A673 (cell line): ENCODE measurements around the gene CRLF1. TPM values are rescaled to one million over a fixed set of nuclear protein-coding genes. Genes with fewer than 3 reads are reported as not detected.

Source experiments
- BruUV-seq: library from RNA; stranded (reverse); fragments of 400-500 nt; replicated peaks from 2 replicates; lab custom pipeline; 2021; lab: Mats Ljungman, UMichigan
- CTCF ChIA-PET: fragments of 300-600 bp; sonication (Branson Sonifier 250); formaldehyde crosslinking; loops from one replicate; lab custom pipeline; 2022; ENCODE audit warnings: antibody characterized with exemption; lab: Charles Lee
- POLR2A ChIA-PET: fragments of 300-600 bp; sonication (Branson Sonifier 250); formaldehyde crosslinking; loops from one replicate; lab custom pipeline; 2022; ENCODE audit warnings: antibody characterized with exemption; ENCODE audit not compliant: low non-redundant PET; lab: Charles Lee
- DNase-seq: peaks from one replicate; pipeline ENCODE4 v3.0.0-alpha.2; 2015; ENCODE audit warnings: low spot score
- H3K27ac ChIP-seq: fragments of 200-600 bp; sonication (generic); 2 replicates; pipeline ENCODE4 v1.5.1; 2016; ENCODE audit warnings: mixed run types, low read depth, mild to moderate bottlenecking, mixed read lengths, antibody characterized with exemption, low read length; ENCODE audit not compliant: poor library complexity, severe bottlenecking
- H3K27me3 ChIP-seq: fragments of 200-600 bp; sonication (generic); replicated peaks from 2 replicates; pipeline ENCODE4 v1.6.1; 2017; ENCODE audit warnings: mixed run types, low read depth, mild to moderate bottlenecking, mixed read lengths, antibody characterized with exemption, low read length; ENCODE audit not compliant: insufficient read depth, poor library complexity
- H3K36me3 ChIP-seq: fragments of 200-600 bp; sonication (generic); 2 replicates; pipeline ENCODE4 v1.6.1; 2016; ENCODE audit warnings: mixed run types, mild to moderate bottlenecking, mixed read lengths, antibody characterized with exemption, low read length; ENCODE audit not compliant: insufficient read depth, poor library complexity, severe bottlenecking
- H3K4me1 ChIP-seq: fragments of 200-600 bp; sonication (generic); 2 replicates; pipeline ENCODE4 v1.6.1; 2017; ENCODE audit warnings: mixed run types, mild to moderate bottlenecking, mixed read lengths, antibody characterized with exemption, low read length; ENCODE audit not compliant: insufficient read depth, poor library complexity, severe bottlenecking
- H3K4me3 ChIP-seq: fragments of 200-600 bp; sonication (generic); 2 replicates; pipeline ENCODE4 v1.5.1; 2016; ENCODE audit warnings: low read depth, mixed run types, mild to moderate bottlenecking, mixed read lengths, low read length; ENCODE audit not compliant: poor library complexity, severe bottlenecking
- H3K9me3 ChIP-seq: fragments of 200-600 bp; sonication (generic); 2 replicates; pipeline ENCODE4 v1.6.1; 2016; ENCODE audit warnings: mixed run types, low read depth, mild to moderate bottlenecking, mixed read lengths, antibody characterized with exemption, low read length; ENCODE audit not compliant: poor library complexity, severe bottlenecking
- EZH2 ChIP-seq: fragments of 200-600 bp; sonication (generic); IDR thresholded peaks from 2 replicates; pipeline ENCODE4 v1.6.1; 2017; ENCODE audit warnings: borderline replicate concordance, low read depth, mild to moderate bottlenecking, mixed read lengths, antibody characterized with exemption, low read length; ENCODE audit not compliant: poor library complexity, severe bottlenecking
- intact Hi-C: fragments of 100-400 bp; cut with micrococcal nuclease; formaldehyde crosslinking; loops from one replicate; pipeline ENCODE4 v1.10.0; 2022; ENCODE audit not compliant: unreplicated experiment
- total RNA-seq: library from RNA; stranded (reverse); gene quantifications from 2 replicates; pipeline ENCODE4 v1.2.3, GENCODE V29; 2021
- TF ChIP-seq, protein P1 (sequence below): fragments of 300-800, 200-600 bp; sonication (generic); conservative IDR thresholded peaks from 2 replicates; pipeline ENCODE4 v1.5.1; 2017; ENCODE audit warnings: low read depth, mild to moderate bottlenecking, antibody characterized with exemption, low read length, moderate library complexity, mixed read lengths

Gene CRLF1
- total RNA-seq, 1 experiment from 2014 or later, result 192 TPM

DNA sequence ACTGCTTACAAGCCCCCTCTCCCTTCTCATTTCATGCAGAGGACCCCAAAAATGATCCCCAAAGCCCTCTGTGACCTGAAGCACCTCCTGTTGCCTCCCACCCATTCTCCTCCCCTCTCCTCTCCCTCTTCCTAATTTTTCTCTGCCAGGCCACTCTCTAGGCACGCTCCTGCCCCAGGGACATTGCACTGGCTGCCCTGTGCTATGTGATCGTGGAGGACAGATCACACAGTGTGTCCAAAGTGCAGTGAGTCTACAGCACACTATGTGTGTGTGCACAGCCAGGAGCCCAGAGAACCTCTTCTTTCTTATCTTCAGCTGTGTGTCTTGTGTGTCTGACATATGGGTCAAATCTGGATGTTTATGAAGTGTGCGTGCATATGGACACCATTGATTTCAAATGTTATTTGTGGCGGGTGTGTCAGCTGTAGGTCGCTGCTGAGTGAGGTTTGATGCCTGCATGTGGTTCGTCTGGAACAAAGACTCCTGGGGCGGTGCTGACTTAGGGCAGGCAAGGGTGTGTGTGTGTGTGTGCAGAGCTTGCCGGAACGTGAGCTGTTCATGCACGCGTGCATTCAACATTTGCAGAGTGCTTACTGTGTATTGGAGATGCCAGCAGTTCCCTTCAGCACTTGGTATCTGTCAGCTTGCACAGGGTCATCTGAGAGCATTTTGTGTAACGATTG, 28.2 kb upstream of the CRLF1 start:
- Histone ChIP-seq H3K36me3 (no peaks in the 10 kb centered on the region), H3K9me3 (no peaks in the 10 kb centered on the region), H3K27me3 (no peaks in the 10 kb centered on the region), H3K4me3 (no peak overlapping the region), H3K4me1 (peaks cover 13% of the 10 kb centered on the region), H3K27ac (no peak overlapping the region)
- no TSS peak for BruUV-seq
- no peak for DNase-seq
- CTCF ChIA-PET, result no interaction called here
- TF ChIP-seq, protein P1, sequence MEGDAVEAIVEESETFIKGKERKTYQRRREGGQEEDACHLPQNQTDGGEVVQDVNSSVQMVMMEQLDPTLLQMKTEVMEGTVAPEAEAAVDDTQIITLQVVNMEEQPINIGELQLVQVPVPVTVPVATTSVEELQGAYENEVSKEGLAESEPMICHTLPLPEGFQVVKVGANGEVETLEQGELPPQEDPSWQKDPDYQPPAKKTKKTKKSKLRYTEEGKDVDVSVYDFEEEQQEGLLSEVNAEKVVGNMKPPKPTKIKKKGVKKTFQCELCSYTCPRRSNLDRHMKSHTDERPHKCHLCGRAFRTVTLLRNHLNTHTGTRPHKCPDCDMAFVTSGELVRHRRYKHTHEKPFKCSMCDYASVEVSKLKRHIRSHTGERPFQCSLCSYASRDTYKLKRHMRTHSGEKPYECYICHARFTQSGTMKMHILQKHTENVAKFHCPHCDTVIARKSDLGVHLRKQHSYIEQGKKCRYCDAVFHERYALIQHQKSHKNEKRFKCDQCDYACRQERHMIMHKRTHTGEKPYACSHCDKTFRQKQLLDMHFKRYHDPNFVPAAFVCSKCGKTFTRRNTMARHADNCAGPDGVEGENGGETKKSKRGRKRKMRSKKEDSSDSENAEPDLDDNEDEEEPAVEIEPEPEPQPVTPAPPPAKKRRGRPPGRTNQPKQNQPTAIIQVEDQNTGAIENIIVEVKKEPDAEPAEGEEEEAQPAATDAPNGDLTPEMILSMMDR, result no peak
- TF ChIP-seq EZH2, result no peak
- intact Hi-C loops, result no loop called here
- POLR2A ChIA-PET, result no interaction called here

DNA sequence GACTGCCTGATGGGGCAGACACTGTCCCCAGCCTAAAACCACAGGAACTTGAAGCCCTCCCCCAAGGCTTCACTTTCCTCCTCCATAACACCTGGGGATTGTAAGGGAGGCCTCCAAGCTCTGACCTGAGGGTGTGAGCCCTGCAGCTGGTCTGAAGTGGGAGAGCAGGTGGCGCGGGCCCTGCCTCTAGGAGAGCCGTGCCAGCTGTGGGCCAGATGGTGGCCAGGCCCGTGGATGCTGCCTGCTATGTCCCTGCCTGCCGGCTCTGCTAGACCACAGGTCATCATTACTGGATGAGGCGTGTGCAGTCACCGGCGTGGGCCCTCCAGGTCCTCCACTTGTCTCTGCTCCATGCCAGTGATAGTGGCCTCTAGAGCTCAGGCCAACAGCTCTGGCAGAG, 26.7 kb upstream of the CRLF1 start:
- no peak for DNase-seq
- no peak overlapping the region for H3K27ac ChIP-seq
- peaks cover 12% of the 10 kb centered on the region for H3K4me1 ChIP-seq
- no peak overlapping the region for H3K4me3 ChIP-seq
- no peaks in the 10 kb centered on the region for H3K36me3 ChIP-seq
- intact Hi-C loops, result no loop called here
- TF ChIP-seq EZH2, result no peak
- TF ChIP-seq, protein P1, result no peak
- no peaks in the 10 kb centered on the region for H3K27me3 ChIP-seq
- CTCF ChIA-PET, result no interaction called here
- BruUV-seq, result no TSS peak
- POLR2A ChIA-PET, result no interaction called here
- H3K9me3 ChIP-seq, result no peaks in the 10 kb centered on the region

DNA sequence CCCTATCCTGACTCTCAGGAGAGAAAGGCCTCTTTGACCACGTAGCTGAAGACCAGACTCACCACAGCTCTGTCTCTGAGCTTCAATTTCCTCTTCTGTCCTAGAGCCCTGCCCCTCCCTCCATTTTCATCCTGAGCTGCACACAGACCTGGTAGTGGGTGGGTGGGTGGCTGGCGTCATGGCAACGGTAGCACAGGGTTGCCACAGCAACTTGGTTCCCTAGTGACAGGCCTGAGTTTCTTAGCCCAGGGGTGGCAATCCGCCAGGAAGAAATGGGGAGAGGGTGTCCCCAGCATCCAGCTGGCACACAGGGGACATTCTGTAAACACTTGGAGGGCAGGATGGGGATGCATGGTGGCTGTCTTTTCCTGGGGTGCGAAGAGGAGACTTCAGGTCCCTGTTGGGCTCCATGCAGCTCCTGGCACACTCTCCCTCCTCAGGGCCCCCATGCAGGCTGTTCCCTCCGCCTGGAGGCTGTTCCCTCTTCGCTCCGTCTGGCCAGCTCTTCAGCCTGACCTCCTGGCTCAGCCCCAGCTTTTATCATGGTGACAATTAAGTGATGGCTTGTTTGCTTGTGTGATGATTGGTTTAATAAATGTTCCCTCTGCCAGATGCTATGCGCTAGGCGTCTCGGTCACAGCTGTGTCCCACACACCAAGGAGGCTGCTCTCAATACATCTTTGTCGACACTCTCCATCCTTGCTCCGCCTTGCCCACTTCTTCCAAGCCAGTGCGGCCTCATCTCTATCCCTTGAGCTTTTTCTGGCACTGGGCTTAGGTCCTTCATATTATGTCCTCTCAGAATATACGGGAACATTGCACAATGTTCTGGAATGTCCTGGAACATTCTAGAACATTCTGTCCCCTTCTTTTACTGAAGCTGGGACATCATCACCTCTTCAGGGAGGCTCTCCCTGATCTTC, 22.8 kb upstream of the CRLF1 start:
- intact Hi-C loops, result no loop called here
- no peaks in the 10 kb centered on the region for H3K27me3 ChIP-seq
- no peaks in the 10 kb centered on the region for H3K9me3 ChIP-seq
- ChIA-PET POLR2A (interaction anchor here (0.6 kb wide), 1 partner anchor 274 kb away, joined by 13 read pairs; no protein-coding TSS in a partner anchor), CTCF (no interaction called here)
- H3K36me3 ChIP-seq, result no peaks in the 10 kb centered on the region
- no peak for DNase-seq
- H3K4me3 ChIP-seq, result no peak overlapping the region
- H3K4me1 ChIP-seq, result no peaks in the 10 kb centered on the region
- no peak overlapping the region for H3K27ac ChIP-seq
- no TSS peak for BruUV-seq
- TF ChIP-seq EZH2, result no peak
- TF ChIP-seq, protein P1, result no peak
